ENCODE measurements around the gene RBM25. TPM values are rescaled to one million over a fixed set of nuclear protein-coding genes. Genes with fewer than 3 reads are reported as not detected.
"Not testable (repeated sequence)": the region's sequence is repeated elsewhere in the genome, so short reads cannot be mapped to it uniquely, and the experiment has no call there.

RBM25 gene
- polyA plus RNA-seq (2013, experiment 1 of 2) = 82.6 TPM
- polyA plus RNA-seq (2013, experiment 2 of 2) = 78.4 TPM

DNA sequence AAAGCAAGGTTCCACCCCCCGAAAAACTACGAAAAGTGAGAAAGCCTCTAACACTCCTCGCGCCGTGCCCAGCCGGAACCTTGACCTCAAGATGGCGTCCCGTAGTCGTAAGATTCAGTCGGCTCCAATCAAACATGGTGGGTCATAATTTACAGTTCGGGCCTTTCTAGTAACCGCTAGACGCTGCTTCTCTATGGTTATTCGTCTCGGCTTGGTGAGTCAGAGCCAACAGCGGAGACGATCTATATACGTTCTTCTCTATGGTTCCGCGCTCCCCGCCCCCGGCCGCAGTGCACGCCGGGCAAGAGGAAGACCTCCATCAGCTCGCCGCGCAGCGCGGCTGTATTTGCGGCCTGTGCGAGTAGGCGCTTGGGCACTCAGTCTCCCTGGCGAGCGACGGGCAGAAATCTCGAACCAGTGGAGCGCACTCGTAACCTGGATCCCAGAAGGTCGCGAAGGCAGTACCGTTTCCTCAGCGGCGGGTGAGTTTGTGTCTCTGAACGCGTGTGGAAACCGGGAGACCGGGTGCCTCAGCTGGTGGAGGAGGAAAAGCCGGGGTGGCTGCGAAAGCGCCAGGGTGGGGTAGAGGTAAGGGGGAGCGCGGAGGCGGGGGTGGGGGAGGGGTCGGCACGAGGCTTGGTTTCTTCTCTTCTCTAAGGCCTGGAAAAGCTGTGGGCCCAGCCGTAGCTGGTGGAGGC is at the start of gene RBM25:
Gene RBM25 (plus strand): TSS at position 311 of the 698 bp plus-strand sequence. CDS start 13,108 bp downstream, outside the sequence.
- Histone ChIP-seq H3K9ac (ENCODE audit: low read depth, low read length) (peak within 1 kb of the TSS; percentile 96), H3K9me3 (ENCODE audit: insufficient read depth, low read depth, low read length) (no peaks in the 10 kb centered on the region), H3K27ac (ENCODE audit: low read depth, low read length) (peak within 1 kb of the TSS; percentile 96), H3K36me3 (ENCODE audit: insufficient read depth, low read length) (peaks cover 22% of the 10 kb centered on the region), H3K27me3 (ENCODE audit: insufficient read depth, low read length) (no peaks in the 10 kb centered on the region), H3K4me1 (ENCODE audit: insufficient read depth, low read length) (peaks cover 16% of the 10 kb centered on the region), H3K4me3 (ENCODE audit: low read length) (peak within 1 kb of the TSS; percentile 83)
- WGBS = under 1% methylated on average over 57 of the region's 57 CpGs

DNA sequence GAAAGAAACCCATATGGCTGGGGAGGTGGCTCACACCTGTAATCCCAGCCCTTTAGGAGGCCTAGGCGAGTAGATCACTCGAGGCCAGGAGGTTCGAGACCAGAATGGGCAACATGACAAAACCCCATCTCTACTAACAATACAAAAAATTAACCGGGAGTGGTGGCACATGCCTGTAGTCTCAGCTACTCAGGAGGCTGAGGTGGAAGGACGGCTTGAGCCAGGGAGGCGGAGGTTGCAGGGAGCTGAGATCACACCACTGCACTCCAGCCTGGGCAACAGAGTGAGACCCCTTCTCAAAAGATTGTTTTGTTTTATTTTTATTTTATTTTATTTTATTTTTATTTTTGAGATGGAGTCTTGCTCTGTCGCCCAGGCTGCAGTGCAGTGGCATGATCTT is 47.1 kb upstream of the RBM25 start:
- 91% methylated on average over 7 of the region's 7 CpGs for WGBS
- not testable (repeated sequence) for H3K9me3 ChIP-seq (ENCODE audit: insufficient read depth, low read depth, low read length); H3K27ac ChIP-seq (ENCODE audit: low read depth, low read length); H3K27me3 ChIP-seq (ENCODE audit: insufficient read depth, low read length); H3K9ac ChIP-seq (ENCODE audit: low read depth, low read length); H3K4me1 ChIP-seq (ENCODE audit: insufficient read depth, low read length); H3K4me3 ChIP-seq (ENCODE audit: low read length); H3K36me3 ChIP-seq (ENCODE audit: insufficient read depth, low read length)

- Histone ChIP-seq H3K27ac (ENCODE audit: low read depth, low read length) (no peak overlapping the region), H3K4me3 (ENCODE audit: low read length) (no peak overlapping the region), H3K9me3 (ENCODE audit: insufficient read depth, low read depth, low read length) (no peaks in the 10 kb centered on the region), H3K36me3 (ENCODE audit: insufficient read depth, low read length) (0 out of 2 replicates have a peak, but pooled peaks cover 7% of the 10 kb centered on the region), H3K9ac (ENCODE audit: low read depth, low read length) (no peak overlapping the region), H3K27me3 (ENCODE audit: insufficient read depth, low read length) (no peaks in the 10 kb centered on the region), H3K4me1 (ENCODE audit: insufficient read depth, low read length) (peaks cover 8% of the 10 kb centered on the region; the same call in 1 of the 2 replicates)
- WGBS = 62% methylated on average over 2 of the region's 2 CpGs
Observed at GRCh38 chr14:73014105-73014504, 44.2 kb upstream of the RBM25 start.

DNA sequence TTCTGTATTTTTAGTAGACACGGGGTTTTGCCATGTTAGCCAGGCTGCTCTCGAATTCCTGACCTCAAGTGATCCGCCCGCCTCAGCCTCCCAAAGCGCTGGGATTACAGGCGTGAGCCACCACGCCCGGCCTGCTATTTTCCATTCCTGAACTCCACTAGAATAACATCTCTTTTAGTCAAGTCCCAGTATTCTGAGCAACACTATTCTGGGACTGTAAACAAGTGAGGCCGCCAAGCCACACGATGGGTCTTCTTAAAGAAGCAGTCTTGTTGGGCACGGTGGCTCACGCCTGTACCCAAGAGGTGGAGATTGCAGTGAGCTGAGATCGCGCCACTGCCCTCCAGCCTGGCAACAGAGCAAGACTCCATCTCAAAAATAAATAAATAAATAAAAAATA is 42.8 kb upstream of the RBM25 start:
- 93% methylated on average over 14 of the region's 14 CpGs for WGBS
- H3K4me3 ChIP-seq (ENCODE audit: low read length); H3K27me3 ChIP-seq (ENCODE audit: insufficient read depth, low read length); H3K4me1 ChIP-seq (ENCODE audit: insufficient read depth, low read length); H3K9me3 ChIP-seq (ENCODE audit: insufficient read depth, low read depth, low read length); H3K9ac ChIP-seq (ENCODE audit: low read depth, low read length); H3K36me3 ChIP-seq (ENCODE audit: insufficient read depth, low read length); H3K27ac ChIP-seq (ENCODE audit: low read depth, low read length): not testable (repeated sequence)

GRCh38 chr14:73016011-73016410 is 42.3 kb upstream of the RBM25 start:
- H3K9me3 ChIP-seq (ENCODE audit: insufficient read depth, low read depth, low read length); H3K4me3 ChIP-seq (ENCODE audit: low read length); H3K27me3 ChIP-seq (ENCODE audit: insufficient read depth, low read length); H3K36me3 ChIP-seq (ENCODE audit: insufficient read depth, low read length); H3K4me1 ChIP-seq (ENCODE audit: insufficient read depth, low read length); H3K9ac ChIP-seq (ENCODE audit: low read depth, low read length); H3K27ac ChIP-seq (ENCODE audit: low read depth, low read length): not testable (repeated sequence)
- WGBS = 96% methylated on average over 10 of the region's 10 CpGs

- H3K4me3 ChIP-seq (ENCODE audit: low read length) = no peak overlapping the region
- H3K27me3 ChIP-seq (ENCODE audit: insufficient read depth, low read length) = no peaks in the 10 kb centered on the region
- 92% methylated on average over 3 of the region's 4 CpGs for WGBS
- no peak overlapping the region for H3K27ac ChIP-seq (ENCODE audit: low read depth, low read length)
- H3K36me3 ChIP-seq (ENCODE audit: insufficient read depth, low read length) = peaks cover 19% of the 10 kb centered on the region
- no peaks in the 10 kb centered on the region for H3K9me3 ChIP-seq (ENCODE audit: insufficient read depth, low read depth, low read length)
- 0 out of 2 replicates have a peak, but pooled peaks cover 4% of the 10 kb centered on the region for H3K4me1 ChIP-seq (ENCODE audit: insufficient read depth, low read length)
- H3K9ac ChIP-seq (ENCODE audit: low read depth, low read length) = no peak overlapping the region
Observed at GRCh38 chr14:73022051-73022450, 36.3 kb upstream of the RBM25 start.

GRCh38 chr14:73025544-73025943 is 32.8 kb upstream of the RBM25 start:
- H3K9me3 ChIP-seq (ENCODE audit: insufficient read depth, low read depth, low read length) = no peaks in the 10 kb centered on the region
- WGBS = 76% methylated on average over 3 of the region's 3 CpGs
- no peaks in the 10 kb centered on the region for H3K27me3 ChIP-seq (ENCODE audit: insufficient read depth, low read length)
- no peak overlapping the region for H3K27ac ChIP-seq (ENCODE audit: low read depth, low read length)
- 0 out of 2 replicates have a peak overlapping the region, but pooled peaks have one; percentile 70 for H3K4me3 ChIP-seq (ENCODE audit: low read length)
- peaks cover 11% of the 10 kb centered on the region; the same call in 1 of the 2 replicates for H3K4me1 ChIP-seq (ENCODE audit: insufficient read depth, low read length)
- H3K9ac ChIP-seq (ENCODE audit: low read depth, low read length) = no peak overlapping the region
- H3K36me3 ChIP-seq (ENCODE audit: insufficient read depth, low read length) = peaks cover 19% of the 10 kb centered on the region

GRCh38 chr14:73026243-73026844 is 32.0 kb upstream of the RBM25 start:
- H3K4me1 ChIP-seq (ENCODE audit: insufficient read depth, low read length) = peaks cover 11% of the 10 kb centered on the region; the same call in 1 of the 2 replicates
- peaks cover 19% of the 10 kb centered on the region for H3K36me3 ChIP-seq (ENCODE audit: insufficient read depth, low read length)
- H3K9me3 ChIP-seq (ENCODE audit: insufficient read depth, low read depth, low read length) = no peaks in the 10 kb centered on the region
- H3K27me3 ChIP-seq (ENCODE audit: insufficient read depth, low read length) = no peaks in the 10 kb centered on the region
- no peak overlapping the region for H3K27ac ChIP-seq (ENCODE audit: low read depth, low read length)
- H3K9ac ChIP-seq (ENCODE audit: low read depth, low read length) = peak overlapping the region; percentile 49; the same call in 1 of the 2 replicates
- WGBS = 13% methylated on average over 14 of the region's 21 CpGs
- H3K4me3 ChIP-seq (ENCODE audit: low read length) = peak overlapping the region; percentile 70

- H3K27me3 ChIP-seq (ENCODE audit: insufficient read depth, low read length) = no peaks in the 10 kb centered on the region
- WGBS = under 1% methylated on average over 41 of the region's 42 CpGs
Observed at GRCh38 chr14:73026845-73027542, 31.3 kb upstream of the RBM25 start, which contains the start of gene ZFYVE1. Gene ZFYVE1 (minus strand): TSS chr14:73027106. CDS start chr14:73024508, 2,598 bp downstream.

GRCh38 chr14:73027546-73027945 is 30.8 kb upstream of the RBM25 start:
- H3K4me1 ChIP-seq (ENCODE audit: insufficient read depth, low read length) = peaks cover 11% of the 10 kb centered on the region; the same call in 1 of the 2 replicates
- peaks cover 13% of the 10 kb centered on the region for H3K36me3 ChIP-seq (ENCODE audit: insufficient read depth, low read length)
- peak overlapping the region; percentile 70 for H3K4me3 ChIP-seq (ENCODE audit: low read length)
- H3K9me3 ChIP-seq (ENCODE audit: insufficient read depth, low read depth, low read length) = no peaks in the 10 kb centered on the region
- WGBS = 53% methylated on average over 3 of the region's 3 CpGs
- H3K27me3 ChIP-seq (ENCODE audit: insufficient read depth, low read length) = no peaks in the 10 kb centered on the region
- H3K27ac ChIP-seq (ENCODE audit: low read depth, low read length) = peak overlapping the region; percentile 21; the same call in 1 of the 2 replicates
- H3K9ac ChIP-seq (ENCODE audit: low read depth, low read length) = peak overlapping the region; percentile 17; the same call in 1 of the 2 replicates

More at GRCh38 chr14:73026845-73027542, 31.3 kb upstream of the RBM25 start, which contains the start of gene ZFYVE1:
- Histone ChIP-seq H3K4me3 (ENCODE audit: low read length) (peak within 1 kb of the TSS; percentile 70), H3K9me3 (ENCODE audit: insufficient read depth, low read depth, low read length) (no peaks in the 10 kb centered on the region), H3K36me3 (ENCODE audit: insufficient read depth, low read length) (peaks cover 19% of the 10 kb centered on the region), H3K9ac (ENCODE audit: low read depth, low read length) (peak within 1 kb of the TSS; percentile 49), H3K4me1 (ENCODE audit: insufficient read depth, low read length) (peaks cover 11% of the 10 kb centered on the region; the same call in 1 of the 2 replicates), H3K27ac (ENCODE audit: low read depth, low read length) (peak within 1 kb of the TSS; percentile 25; the same call in 1 of the 2 replicates)

All from HUES64 (cell line).